Hepatocyte (in vitro differentiated cells): ENCODE results near the gene FAM53B.

Experiments used
- EZH2 ChIP-seq: fragments of 200-600 bp; sonication (generic); IDR thresholded peaks from 2 replicates; pipeline ENCODE4 v1.6.1; 2016; ENCODE audit warnings: antibody characterized with exemption, mild to moderate bottlenecking, borderline replicate concordance
- TF ChIP-seq, protein P1 (sequence below): fragments of 200-600 bp; sonication (generic); IDR thresholded peaks from 2 replicates; pipeline ENCODE4 v1.5.1; 2016; ENCODE audit warnings: antibody characterized with exemption, mild to moderate bottlenecking; ENCODE audit not compliant: poor library complexity

DNA sequence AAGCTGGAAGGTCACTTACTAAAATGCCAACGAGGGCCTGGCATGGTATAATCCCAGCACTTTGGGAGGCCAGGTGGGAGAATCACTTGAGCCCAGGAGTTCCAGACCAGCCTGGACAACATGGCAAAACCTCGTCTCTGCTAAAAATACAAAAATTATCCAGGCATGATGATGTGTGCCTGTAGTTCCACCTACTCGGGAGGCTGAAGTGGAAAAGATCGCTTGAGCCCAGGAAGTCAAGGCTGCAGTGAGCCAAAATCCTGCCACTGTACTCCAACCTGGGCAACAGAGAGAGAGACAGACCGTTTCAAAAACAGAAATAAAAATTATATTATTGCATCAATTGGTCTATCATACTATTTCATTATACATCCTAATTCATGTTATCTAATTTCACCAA, 18.1 kb upstream of the FAM53B start:
- no peak for TF ChIP-seq EZH2
- TF ChIP-seq, protein P1, sequence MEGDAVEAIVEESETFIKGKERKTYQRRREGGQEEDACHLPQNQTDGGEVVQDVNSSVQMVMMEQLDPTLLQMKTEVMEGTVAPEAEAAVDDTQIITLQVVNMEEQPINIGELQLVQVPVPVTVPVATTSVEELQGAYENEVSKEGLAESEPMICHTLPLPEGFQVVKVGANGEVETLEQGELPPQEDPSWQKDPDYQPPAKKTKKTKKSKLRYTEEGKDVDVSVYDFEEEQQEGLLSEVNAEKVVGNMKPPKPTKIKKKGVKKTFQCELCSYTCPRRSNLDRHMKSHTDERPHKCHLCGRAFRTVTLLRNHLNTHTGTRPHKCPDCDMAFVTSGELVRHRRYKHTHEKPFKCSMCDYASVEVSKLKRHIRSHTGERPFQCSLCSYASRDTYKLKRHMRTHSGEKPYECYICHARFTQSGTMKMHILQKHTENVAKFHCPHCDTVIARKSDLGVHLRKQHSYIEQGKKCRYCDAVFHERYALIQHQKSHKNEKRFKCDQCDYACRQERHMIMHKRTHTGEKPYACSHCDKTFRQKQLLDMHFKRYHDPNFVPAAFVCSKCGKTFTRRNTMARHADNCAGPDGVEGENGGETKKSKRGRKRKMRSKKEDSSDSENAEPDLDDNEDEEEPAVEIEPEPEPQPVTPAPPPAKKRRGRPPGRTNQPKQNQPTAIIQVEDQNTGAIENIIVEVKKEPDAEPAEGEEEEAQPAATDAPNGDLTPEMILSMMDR = no peak
